ENCODE measurements around the gene MSANTD3.
"Not testable (repeated sequence)": the region's sequence is repeated elsewhere in the genome, so short reads cannot be mapped to it uniquely, and the experiment has no call there.

The MSANTD3 gene

DNA sequence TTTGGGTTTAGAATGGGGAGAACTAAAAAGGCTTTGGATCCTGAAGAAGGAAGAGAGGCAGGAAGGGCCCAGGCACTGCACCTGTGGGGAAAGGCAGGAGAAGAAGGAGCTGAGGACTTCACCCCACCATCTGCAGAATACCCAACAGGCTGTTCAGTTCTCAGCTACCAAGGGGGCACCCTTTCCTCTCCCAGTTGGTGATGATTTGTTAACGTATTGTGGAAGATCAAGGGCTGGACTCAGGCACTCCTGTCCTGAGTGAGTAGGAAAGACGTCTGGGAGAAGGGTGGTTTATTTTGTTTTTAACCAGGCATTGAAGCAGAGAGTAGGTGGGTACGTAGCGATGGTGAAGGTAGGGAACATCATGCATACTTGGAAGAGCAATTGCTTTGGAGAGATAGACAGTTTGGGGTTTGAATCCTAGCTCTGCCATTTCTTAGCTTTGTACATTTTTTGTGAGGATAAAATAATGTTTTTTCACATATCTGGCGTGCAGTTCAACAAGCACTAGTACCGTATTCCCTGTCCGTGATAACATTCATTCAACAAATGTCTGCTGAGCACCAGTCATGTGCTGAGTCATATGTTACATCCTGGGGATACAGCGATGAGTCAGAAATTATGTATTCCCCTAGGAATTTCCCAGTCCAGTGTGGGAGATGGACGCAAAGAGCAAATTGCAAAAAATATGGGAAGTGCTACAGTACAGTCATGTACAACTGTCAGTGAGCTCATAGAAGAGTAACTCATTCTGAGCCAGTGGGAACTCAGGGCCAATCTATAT lies 2.1 kb downstream of the MSANTD3 start:
- in situ Hi-C loops (cut with MboI; ENCODE audit: low sequenced_read_pairs) = no loop called here

GRCh38 chr9:100430286-100430940 lies 3.5 kb downstream of the MSANTD3 start:
- in situ Hi-C loops (cut with MboI; ENCODE audit: low sequenced_read_pairs) = no loop called here

- in situ Hi-C loops (cut with MboI; ENCODE audit: low sequenced_read_pairs) = no loop called here
Observed at GRCh38 chr9:100431886-100432285, 4.9 kb downstream of the MSANTD3 start.

DNA sequence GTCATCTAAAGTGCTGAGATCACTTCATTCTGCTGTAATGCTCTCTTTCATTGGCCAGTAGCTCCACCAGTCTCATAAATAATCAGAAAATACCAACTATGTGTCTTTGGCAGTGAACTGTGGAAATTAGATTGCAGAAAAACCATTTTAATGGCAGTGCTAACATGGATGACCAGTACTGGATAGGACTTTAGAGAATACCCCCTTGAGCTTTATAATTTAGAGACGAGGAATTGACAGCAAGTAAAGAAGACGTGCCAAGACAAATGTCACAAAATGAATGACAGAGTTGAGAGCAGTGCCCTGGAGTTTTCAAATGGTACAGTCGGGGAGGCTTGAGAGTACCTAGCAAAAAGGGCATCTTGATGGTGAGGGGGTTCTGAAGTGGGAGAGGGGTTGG lies 5.8 kb downstream of the MSANTD3 start:
- in situ Hi-C loops (cut with MboI; ENCODE audit: low sequenced_read_pairs) = no loop called here

- in situ Hi-C loops (cut with MboI; ENCODE audit: low sequenced_read_pairs) = no loop called here
Observed at GRCh38 chr9:100436571-100436970, 9.6 kb downstream of the MSANTD3 start.

DNA sequence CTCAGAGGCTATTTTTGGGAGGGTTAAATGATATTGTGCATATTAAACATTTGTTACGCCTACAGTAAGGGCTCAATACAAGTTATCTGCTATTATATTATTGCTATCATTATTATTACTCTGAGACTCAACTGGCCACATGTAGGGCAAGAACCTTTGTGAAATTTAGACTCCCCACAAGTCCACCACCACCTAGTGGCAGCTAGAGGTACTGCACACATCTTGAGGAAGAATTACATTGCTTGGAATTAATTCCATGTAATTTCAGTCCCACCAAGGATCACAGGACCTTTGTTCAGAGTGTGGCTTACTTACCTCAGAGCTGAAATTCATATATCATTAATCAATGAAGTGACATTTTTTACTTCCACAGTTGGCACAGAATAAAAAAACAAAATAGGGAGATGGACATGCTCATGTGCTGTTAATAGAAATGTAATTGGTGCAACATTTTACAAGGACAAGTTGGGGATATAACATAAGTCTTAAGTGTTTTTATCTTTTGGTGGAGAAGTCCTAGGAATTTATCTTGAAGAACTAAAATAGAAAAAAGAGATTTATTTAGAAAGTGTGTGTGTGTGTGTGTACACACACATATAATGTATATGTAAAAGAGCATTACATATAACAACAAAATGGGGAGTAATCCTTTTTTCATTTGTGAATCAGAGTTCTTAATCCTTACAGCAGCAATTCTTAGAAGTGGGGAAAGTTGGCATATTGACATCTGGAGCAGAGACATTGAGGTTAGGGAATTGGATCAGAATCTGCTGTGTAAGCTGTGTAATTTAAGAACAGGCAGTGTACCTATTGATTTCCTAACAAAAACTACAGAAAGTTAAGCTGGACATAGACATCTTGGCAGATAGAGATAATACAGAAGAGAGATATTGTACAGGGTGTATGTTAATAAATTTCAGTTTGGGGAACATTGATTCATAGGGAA lies 11.2 kb downstream of the MSANTD3 start:
- in situ Hi-C loops (cut with MboI; ENCODE audit: low sequenced_read_pairs) = no loop called here

DNA sequence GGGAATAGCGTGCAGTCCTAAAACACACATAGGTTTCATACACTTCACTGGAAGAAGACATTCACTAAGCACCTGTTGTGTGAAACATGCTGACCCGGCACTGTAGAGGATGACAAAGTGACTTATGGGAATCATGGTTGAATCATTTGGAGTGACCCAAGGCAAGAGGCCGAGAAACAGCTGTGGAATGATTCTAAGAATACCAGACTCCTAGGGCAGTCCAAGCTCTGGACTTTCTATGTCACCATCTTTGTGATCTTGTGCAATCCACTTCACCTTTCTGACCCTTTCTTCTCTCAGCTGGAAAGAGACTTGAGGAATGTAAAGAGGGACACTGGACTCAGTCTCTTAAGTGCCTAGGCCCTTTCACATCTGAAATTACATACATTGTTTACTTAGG lies 13.1 kb downstream of the MSANTD3 start:
- in situ Hi-C loops (cut with MboI; ENCODE audit: low sequenced_read_pairs) = no loop called here

DNA sequence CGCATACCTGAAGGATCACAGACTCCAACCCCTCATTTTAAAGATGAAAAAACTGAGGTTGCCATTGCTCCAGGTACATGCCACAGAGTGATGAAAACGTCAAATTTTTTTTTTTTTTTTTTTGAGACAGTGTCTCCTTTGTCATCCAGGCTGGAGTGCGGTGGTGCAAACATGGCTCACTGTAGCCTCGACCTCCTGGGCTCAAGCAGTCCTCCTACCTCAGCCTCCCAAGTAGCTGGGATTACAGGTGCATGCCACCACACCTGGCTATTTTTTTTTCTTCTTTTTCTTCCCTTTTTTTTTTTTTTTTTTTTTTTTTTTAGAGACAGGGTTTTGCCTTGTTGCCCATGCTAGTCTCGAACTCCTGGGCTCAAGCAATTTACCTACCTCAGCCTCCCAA lies 13.5 kb downstream of the MSANTD3 start:
- in situ Hi-C loops (cut with MboI; ENCODE audit: low sequenced_read_pairs) = not testable (repeated sequence)

GRCh38 chr9:100441911-100442361 lies 15.0 kb downstream of the MSANTD3 start:
- in situ Hi-C loops (cut with MboI; ENCODE audit: low sequenced_read_pairs) = no loop called here

DNA sequence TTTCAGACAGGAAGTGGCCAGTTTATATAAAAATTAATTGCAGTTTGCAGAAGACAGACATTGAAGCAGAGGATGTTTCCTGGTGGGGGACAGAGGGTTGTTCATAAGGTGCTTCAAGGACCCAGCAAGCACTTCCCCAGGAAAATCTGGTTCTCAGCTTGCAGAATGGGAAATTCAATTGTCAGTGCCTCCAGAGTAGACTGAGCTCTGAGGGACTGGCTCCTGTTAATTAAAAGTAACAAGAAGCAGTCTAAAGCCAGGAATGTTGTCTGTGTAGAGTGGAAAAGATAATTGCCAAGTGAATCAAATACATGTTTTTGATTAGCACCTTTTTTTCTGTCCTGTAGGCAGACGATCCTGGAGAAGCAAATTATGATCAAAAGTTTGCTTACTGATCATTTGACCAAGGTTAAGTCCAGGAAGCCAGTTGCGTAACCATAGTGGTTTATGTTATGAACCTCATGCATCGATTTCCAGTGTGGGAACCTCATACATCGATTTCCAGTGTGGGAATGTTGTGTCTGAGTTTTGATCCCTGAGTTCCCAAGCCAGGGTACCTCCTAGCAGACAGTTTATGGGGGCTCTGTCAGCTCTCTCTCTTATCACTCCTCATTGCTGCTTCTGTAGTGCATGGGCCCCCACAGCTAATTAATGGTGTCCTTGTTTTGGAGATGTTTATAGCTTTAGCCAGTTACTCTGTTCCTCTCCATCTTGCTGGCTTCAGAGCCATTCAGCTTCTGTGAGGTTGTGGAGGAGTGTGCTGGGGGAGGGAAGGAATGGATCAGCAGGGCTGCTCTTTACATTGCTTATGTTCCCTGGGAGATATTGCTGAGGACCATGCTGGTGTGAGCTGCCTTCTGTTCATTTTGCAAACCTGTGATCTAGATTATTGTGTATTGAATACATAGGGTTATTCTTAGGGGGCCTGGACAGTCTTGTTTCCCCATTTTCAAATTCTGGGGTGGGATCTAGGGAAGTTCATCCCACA lies 17.1 kb downstream of the MSANTD3 start:
- in situ Hi-C loops (cut with MboI; ENCODE audit: low sequenced_read_pairs) = no loop called here

- in situ Hi-C loops (cut with MboI; ENCODE audit: low sequenced_read_pairs) = no loop called here
Observed at GRCh38 chr9:100445161-100445902, 18.4 kb downstream of the MSANTD3 start.

- in situ Hi-C loops (cut with MboI; ENCODE audit: low sequenced_read_pairs) = no loop called here
Observed at GRCh38 chr9:100445903-100446549, 19.1 kb downstream of the MSANTD3 start.

- in situ Hi-C loops (cut with MboI; ENCODE audit: low sequenced_read_pairs) = no loop called here
Observed at GRCh38 chr9:100447041-100447440, 20.1 kb downstream of the MSANTD3 start.

DNA sequence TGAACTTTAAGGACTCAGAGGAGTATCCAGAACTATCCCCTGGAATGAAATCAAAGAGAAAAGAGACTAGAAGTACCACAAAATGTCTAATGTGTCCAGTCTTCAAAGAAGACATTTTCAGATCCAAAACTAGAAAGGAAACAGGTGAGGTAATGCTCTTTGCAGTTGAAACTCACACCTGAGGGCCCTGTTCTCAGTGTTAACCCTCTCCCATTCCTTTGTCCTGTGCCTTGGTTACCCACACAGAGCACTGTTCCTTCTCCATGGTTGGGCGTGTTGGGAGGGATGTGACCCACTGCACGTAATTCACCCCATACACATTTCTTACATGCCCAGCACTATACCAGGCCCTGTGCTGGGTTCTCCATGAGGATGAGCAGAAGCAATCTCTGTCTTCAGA lies 21.3 kb downstream of the MSANTD3 start:
- in situ Hi-C loops (cut with MboI; ENCODE audit: low sequenced_read_pairs) = no loop called here

- in situ Hi-C loops (cut with MboI; ENCODE audit: low sequenced_read_pairs) = no loop called here
Observed at GRCh38 chr9:100449420-100449819, 22.5 kb downstream of the MSANTD3 start.

GRCh38 chr9:100452894-100453293 lies 26.0 kb downstream of the MSANTD3 start:
- in situ Hi-C loops (cut with MboI; ENCODE audit: low sequenced_read_pairs) = no loop called here

GRCh38 chr9:100455470-100455869 lies 28.5 kb downstream of the MSANTD3 start:
- in situ Hi-C loops (cut with MboI; ENCODE audit: low sequenced_read_pairs) = no loop called here

DNA sequence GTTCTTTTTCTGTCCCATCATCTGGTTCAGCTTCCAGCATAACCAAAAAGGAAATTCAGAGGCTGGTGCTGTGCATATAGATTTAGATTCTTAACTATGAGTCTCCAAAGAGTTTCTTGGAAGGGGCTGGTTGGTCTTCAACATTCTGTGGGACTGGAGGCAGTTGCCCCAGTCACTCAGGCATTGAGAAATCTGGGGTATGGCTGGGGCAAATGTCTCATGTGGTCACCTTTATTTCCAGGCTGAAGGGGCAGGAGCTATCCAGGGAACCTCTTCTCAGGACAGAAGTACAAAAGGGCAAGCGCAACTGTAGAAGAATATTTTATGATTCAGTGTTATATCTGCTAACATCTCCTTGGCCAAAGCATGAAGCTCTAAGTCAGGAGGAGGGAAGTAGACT lies 30.6 kb downstream of the MSANTD3 start:
- in situ Hi-C loops (cut with MboI; ENCODE audit: low sequenced_read_pairs) = no loop called here

- in situ Hi-C loops (cut with MboI; ENCODE audit: low sequenced_read_pairs) = no loop called here
Observed at GRCh38 chr9:100459963-100460362, 33.0 kb downstream of the MSANTD3 start.
